HEK293 (cell line): Measurements from ENCODE around the gene ELL2.

Experiments used
- CTCF ChIP-seq: fragments of 450-650 bp; formaldehyde crosslinking; IDR thresholded peaks from 2 replicates; pipeline ENCODE4 v1.5.1; 2016; ENCODE audit warnings: missing biosample characterization, missing genetic modification characterization
- ELK4 ChIP-seq: IDR thresholded peaks from 2 replicates; pipeline ENCODE4 v1.6.1; 2011; ENCODE audit warnings: mild to moderate bottlenecking, low read depth, low read length, borderline replicate concordance
- REST ChIP-seq: fragments of 450-650 bp; formaldehyde crosslinking; IDR thresholded peaks from 2 replicates; pipeline ENCODE4 v1.5.1; 2016; ENCODE audit warnings: missing biosample characterization, missing genetic modification characterization
- YY1 ChIP-seq: fragments of 450-650 bp; formaldehyde crosslinking; IDR thresholded peaks from 2 replicates; pipeline ENCODE4 v1.5.1; 2018; ENCODE audit warnings: missing biosample characterization, missing genetic modification characterization
- ZEB2 ChIP-seq: fragments of 450-650 bp; formaldehyde crosslinking; IDR thresholded peaks from 2 replicates; pipeline ENCODE4 v1.5.1; 2016; ENCODE audit warnings: missing biosample characterization, missing genetic modification characterization
- ZNF146 ChIP-seq: fragments of 450-650 bp; formaldehyde crosslinking; IDR thresholded peaks from 2 replicates; pipeline ENCODE4 v1.5.1; 2016; ENCODE audit warnings: missing biosample characterization, missing genetic modification characterization
- ZNF174 ChIP-seq: fragments of 450-650 bp; formaldehyde crosslinking; IDR thresholded peaks from 2 replicates; pipeline ENCODE4 v1.5.0; 2017; ENCODE audit warnings: missing biosample characterization, mild to moderate bottlenecking, missing genetic modification characterization
- ZNF175 ChIP-seq: fragments of 450-650 bp; formaldehyde crosslinking; IDR thresholded peaks from 2 replicates; pipeline ENCODE4 v1.5.1; 2016; ENCODE audit warnings: missing biosample characterization, missing genetic modification characterization
- ZNF292 ChIP-seq: fragments of 450-650 bp; formaldehyde crosslinking; IDR thresholded peaks from 2 replicates; pipeline ENCODE4 v1.5.1; 2016; ENCODE audit warnings: low read depth, missing biosample characterization, missing genetic modification characterization, borderline replicate concordance
- ZNF404 ChIP-seq: fragments of 450-650 bp; formaldehyde crosslinking; IDR thresholded peaks from 2 replicates; pipeline ENCODE4 v1.5.1; 2017; ENCODE audit warnings: missing biosample characterization, missing genetic modification characterization
- ZNF654 ChIP-seq: fragments of 450-650 bp; formaldehyde crosslinking; IDR thresholded peaks from 2 replicates; pipeline ENCODE4 v1.5.1; 2016; ENCODE audit warnings: low read depth, missing biosample characterization, missing genetic modification characterization

GRCh38 chr5:95927927-95928723, 33.5 kb downstream of the ELL2 start:
- TF ChIP-seq CTCF (tag by site-specific recombination) (no peak), REST (tag by site-specific recombination) (no peak), ZNF654 (tag by site-specific recombination) (no peak), ZNF146 (no peak), ZNF174 (tag by site-specific recombination) (no peak), ZNF292 (tag by site-specific recombination) (no peak), ZNF404 (tag by site-specific recombination) (no peak), YY1 (no peak), ELK4 (no peak), ZEB2 (tag by site-specific recombination) (no peak), ZNF175 (no peak)
